Stimulated activated naive CD4-positive, alpha-beta T cell treated with Interleukin-2 at 50 U/mL for 16 hours (primary cell): ENCODE results near the gene UNCX.

Source experiments
- DNase-seq: peaks from one replicate; lab custom pipeline; 2025; lab: John Stamatoyannopoulos, UW

The UNCX gene

GRCh38 chr7:1232103-1232466, 587 bp upstream of the UNCX start:
- DNase-seq, result no peak

- DNase-seq, result no peak
Observed at GRCh38 chr7:1233333-1234048, 819 bp downstream of the UNCX start.

GRCh38 chr7:1234049-1234880, 1.6 kb downstream of the UNCX start:
- DNase-seq, result no peak

- DNase-seq, result no peak
Observed at GRCh38 chr7:1234881-1235500, 2.3 kb downstream of the UNCX start.

- no peak for DNase-seq
Observed at GRCh38 chr7:1235501-1236131, 2.9 kb downstream of the UNCX start.

GRCh38 chr7:1236132-1236661, 3.5 kb downstream of the UNCX start:
- DNase-seq, result no peak

- DNase-seq, result no peak
Observed at GRCh38 chr7:1236831-1237701, 4.4 kb downstream of the UNCX start.

- DNase-seq, result no peak
Observed at GRCh38 chr7:1237704-1238255, 5.1 kb downstream of the UNCX start.

GRCh38 chr7:1238450-1238882, 5.8 kb downstream of the UNCX start:
- no peak for DNase-seq

- DNase-seq, result no peak
Observed at GRCh38 chr7:1238931-1239802, 6.5 kb downstream of the UNCX start.

- no peak for DNase-seq
Observed at GRCh38 chr7:1239803-1240516, 7.3 kb downstream of the UNCX start.

- DNase-seq, result no peak
Observed at GRCh38 chr7:1240517-1241257, 8.0 kb downstream of the UNCX start.

- DNase-seq, result no peak
Observed at GRCh38 chr7:1241258-1241602, 8.6 kb downstream of the UNCX start.

- DNase-seq, result no peak
Observed at GRCh38 chr7:1241603-1242255, 9.1 kb downstream of the UNCX start.

- no peak for DNase-seq
Observed at GRCh38 chr7:1242256-1242605, 9.6 kb downstream of the UNCX start.

- DNase-seq, result no peak
Observed at GRCh38 chr7:1242606-1243289, 10.1 kb downstream of the UNCX start.

- DNase-seq, result no peak
Observed at GRCh38 chr7:1243290-1243963, 10.8 kb downstream of the UNCX start.
